Cardiac fibroblast (primary cell): ENCODE measurements around the gene CPA4.
A peak's percentile ranks its signal among the peaks of the same experiment; 100 is the strongest.

Source experiments
- DNase-seq, 2 donors: peaks; one replicate each; pipeline versions ENCODE4 v3.0.0 to v3.0.0-alpha.2; 2010; ENCODE audit warnings: low read depth in 2 of 2
- H3K4me3 ChIP-seq, 2 donors: replicated peaks in 1 of 2; 1 replicate in 1 of 2; 2 replicates in 1 of 2; pipeline ENCODE4 v1.5.1; 2011; ENCODE audit warnings: low read depth in 2 of 2, low read length in 2 of 2, mild to moderate bottlenecking in 2 of 2, moderate library complexity in 1 of 2
- CTCF ChIP-seq: IDR thresholded peaks from one replicate; pipeline ENCODE4 v1.5.1; 2011; ENCODE audit warnings: low read depth, mild to moderate bottlenecking, low read length, inconsistent platforms

The CPA4 gene

GRCh38 chr7:130286881-130287280 lies 6.1 kb upstream of the CPA4 start:
- no peak for DNase-seq
- no peak for TF ChIP-seq CTCF
- H3K4me3 ChIP-seq = no peak overlapping the region

- TF ChIP-seq CTCF = no peak
- DNase-seq = no peak
- H3K4me3 ChIP-seq = no peak overlapping the region
Observed at GRCh38 chr7:130288168-130288567, 4.8 kb upstream of the CPA4 start.

GRCh38 chr7:130288829-130289228 lies 4.1 kb upstream of the CPA4 start:
- DNase-seq = peak in 1 of 2 donors; percentile 43
- no peak for TF ChIP-seq CTCF
- no peak overlapping the region for H3K4me3 ChIP-seq

GRCh38 chr7:130289478-130289877 lies 3.5 kb upstream of the CPA4 start:
- H3K4me3 ChIP-seq = no peak overlapping the region
- no peak for DNase-seq
- TF ChIP-seq CTCF = no peak

GRCh38 chr7:130290745-130291144 lies 2.2 kb upstream of the CPA4 start:
- no peak for TF ChIP-seq CTCF
- H3K4me3 ChIP-seq = no peak overlapping the region
- DNase-seq = peak; percentile 30 to 83

GRCh38 chr7:130293521-130293920 lies 560 bp downstream of the CPA4 start:
- TF ChIP-seq CTCF = no peak
- H3K4me3 ChIP-seq = no peak overlapping the region
- no peak for DNase-seq

- TF ChIP-seq CTCF = no peak
- DNase-seq = no peak
- H3K4me3 ChIP-seq = no peak overlapping the region
Observed at GRCh38 chr7:130294314-130294713, 1.4 kb downstream of the CPA4 start.
